ENCODE measurements around the gene TMEM92.

TMEM92 gene

GRCh38 chr17:50330151-50330775 lies 56.0 kb downstream of the TMEM92 start:
- DNase-seq: no peak

Data from NCI-H1694 treated with DMSO at 0.1 percent for 48 hours (cell line).